ENCODE measurements around the gene MIF.

- no peak for TF ChIP-seq EZH2 (IDR thresholded peaks at IDR 0.05; ENCODE audit: borderline replicate concordance, low read depth, low read length, severe bottlenecking)
- no peak for TF ChIP-seq CTCF (IDR thresholded peaks at IDR 0.05; ENCODE audit: borderline replicate concordance, extremely low read depth, low read length, poor library complexity, severe bottlenecking)
These were observed 11.8 kb upstream of the MIF start for GRCh38 chr22:23882370-23882769.
